Adrenal gland (tissue), 5 donors: ENCODE data around the gene CAPN2.

Source experiments
- CTCF ChIP-seq, 6 experiments: fragments of 450-650 bp in 4 of 6; fragments of 200-600 bp in 2 of 6; sonication (generic) in 1 of 6; IDR thresholded peaks; 1 replicate in 5 of 6; 2 replicates in 1 of 6; pipeline versions ENCODE4 v1.5.1 to v1.8.0; 2016 to 2021; ENCODE audit warnings: antibody characterized with exemption in 6 of 6, mild to moderate bottlenecking in 2 of 6, moderate library complexity in 1 of 6
- POLR2A ChIP-seq, 2 donors: fragments of 450-650 bp; IDR thresholded peaks; one replicate each; pipeline ENCODE4 v1.6.1; 2017; ENCODE audit warnings: antibody characterized with exemption in 2 of 2, mild to moderate bottlenecking in 2 of 2, moderate library complexity in 1 of 2
- donor health status: DM: no; HTN: no; CAD: no.

- TF ChIP-seq CTCF (IDR thresholded peaks at IDR 0.05) (no peak), POLR2A (IDR thresholded peaks at IDR 0.05) (no peak)
Observed at GRCh38 chr1:223717123-223717522, 4.8 kb downstream of the CAPN2 start.
